GM21528 (cell line): ENCODE data around the gene TDRD5.
A peak's percentile ranks its signal among the peaks of the same experiment; 100 is the strongest.
"Not testable (repeated sequence)": the region's sequence is repeated elsewhere in the genome, so short reads cannot be mapped to it uniquely, and the experiment has no call there.

ENCODE experiments used
- ATAC-seq: cut with Tn5 transposase; IDR thresholded peaks from one replicate; pipeline ENCODE4 v1.9.1; 2021; ENCODE audit warnings: mild to moderate bottlenecking, moderate library complexity; ENCODE audit not compliant: unreplicated experiment, low FRiP score

The TDRD5 gene

DNA sequence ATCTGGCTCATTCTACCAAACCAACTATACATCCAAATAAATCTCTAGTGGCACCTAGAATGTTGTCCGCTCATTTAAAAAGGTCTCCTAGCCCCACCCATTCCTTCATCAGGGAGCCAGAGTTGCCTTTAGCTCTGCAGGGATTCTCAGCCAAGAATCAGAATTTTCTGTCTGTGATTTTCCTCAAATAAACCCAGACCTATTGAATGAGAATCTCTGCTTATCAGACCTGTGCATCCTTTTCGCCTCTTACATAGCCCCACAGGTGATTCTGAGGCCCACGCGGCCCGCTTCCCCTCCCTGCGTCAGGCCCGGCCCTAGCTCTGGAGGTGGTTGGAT lies 410 bp upstream of the TDRD5 start:
- ATAC-seq, result no peak

DNA sequence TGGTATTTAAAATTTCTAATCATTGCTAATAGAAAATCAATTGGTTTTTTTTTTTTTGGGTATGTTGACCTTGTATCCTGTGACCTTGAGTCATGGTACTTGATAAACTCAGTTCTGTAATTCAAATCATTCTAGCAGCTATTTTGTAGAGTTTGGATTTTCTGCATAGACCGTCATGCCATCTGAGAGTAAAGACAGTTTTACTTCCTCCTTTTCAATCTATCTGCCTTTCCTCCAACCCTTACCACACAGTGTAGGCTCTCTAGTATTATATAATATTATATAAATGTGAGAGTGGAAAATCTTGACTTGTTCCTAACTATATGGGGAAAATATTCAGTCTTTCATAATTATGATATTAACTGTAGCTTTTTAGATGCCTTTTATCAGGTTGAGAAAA lies 7.0 kb downstream of the TDRD5 start:
- ATAC-seq, result no peak

DNA sequence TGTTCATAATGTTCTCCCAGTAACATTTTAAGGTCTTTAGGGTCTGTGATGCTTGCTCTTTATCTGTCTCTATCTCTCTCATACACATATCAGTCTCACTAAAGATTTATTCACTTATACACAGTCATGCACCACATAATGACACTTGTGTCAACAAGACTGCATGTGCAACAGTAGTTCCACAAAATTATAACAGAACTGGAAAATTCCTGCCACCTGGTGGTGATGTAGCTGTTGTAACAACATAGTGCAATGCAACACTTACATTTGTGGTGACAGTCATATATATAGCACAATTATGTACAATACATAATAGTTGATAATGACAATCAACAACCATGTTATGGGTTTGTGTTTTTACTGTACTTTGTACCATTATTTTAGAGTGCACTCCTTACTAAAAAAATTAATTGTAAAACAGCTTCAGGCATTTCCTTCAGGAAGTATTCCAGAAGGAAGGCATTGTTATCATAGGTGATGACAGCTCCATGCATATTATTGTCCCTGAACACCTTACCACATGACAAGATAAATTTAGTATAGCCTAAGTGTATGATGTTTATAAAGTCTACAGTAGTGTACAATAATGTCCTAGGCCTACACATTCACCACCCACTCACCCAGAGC lies 8.1 kb downstream of the TDRD5 start:
- ATAC-seq, result no peak

DNA sequence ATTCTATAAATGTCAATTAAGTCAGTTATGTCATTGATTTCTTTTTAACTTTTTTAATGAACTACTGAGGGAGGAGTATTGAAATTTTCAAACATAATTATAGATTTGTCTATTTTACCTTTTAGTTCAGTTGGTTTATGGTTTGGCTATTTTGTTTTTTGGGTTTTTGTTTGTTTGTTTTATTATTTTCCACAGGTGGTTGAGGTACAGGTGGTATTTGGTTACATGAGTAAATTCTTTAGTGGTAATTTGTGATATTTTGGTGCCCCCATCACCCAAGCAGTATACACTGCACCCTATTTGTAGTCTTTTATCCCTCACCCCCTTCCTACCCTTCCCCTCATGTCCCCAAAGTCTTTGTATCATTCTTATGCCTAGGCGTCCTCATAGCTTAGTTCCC lies 9.5 kb downstream of the TDRD5 start:
- ATAC-seq, result no peak

DNA sequence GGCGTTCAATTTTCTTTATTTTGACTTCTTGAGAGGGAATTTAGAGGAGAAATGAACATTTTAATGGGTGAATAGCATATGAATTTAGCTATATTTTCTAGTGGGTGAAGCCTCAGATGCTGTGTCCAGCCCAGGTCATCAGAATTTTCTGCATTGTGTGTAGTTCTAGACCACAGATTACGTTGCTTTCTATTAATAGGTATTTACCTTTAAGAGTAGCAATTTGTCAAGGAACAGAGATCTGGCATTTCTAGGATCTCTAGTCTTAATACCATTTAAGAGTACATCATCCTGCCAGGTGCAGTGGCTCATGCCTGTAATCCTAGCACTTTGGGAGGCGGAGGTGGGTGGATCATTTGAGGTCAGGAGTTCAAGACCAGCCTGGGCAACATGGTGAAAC lies 20.7 kb downstream of the TDRD5 start:
- no peak for ATAC-seq

DNA sequence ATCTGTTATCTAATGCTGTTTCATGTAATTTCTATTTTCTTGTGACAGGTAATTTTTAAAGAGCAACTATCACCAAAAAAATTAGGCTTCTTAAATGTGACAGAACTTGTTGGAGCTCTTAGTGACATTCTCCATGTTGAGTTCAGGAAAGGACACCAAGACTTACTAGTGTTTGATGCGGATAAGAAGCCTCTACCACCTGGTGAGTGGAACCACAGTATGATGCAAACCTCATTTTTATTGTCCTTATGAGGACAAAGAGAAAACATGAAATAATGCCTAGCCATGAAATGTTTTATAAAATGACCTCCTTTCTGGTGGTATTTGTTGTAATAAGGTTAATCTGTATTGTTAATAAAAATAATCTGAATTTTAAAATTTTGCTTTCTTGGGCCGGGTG lies 39.1 kb downstream of the TDRD5 start:
- ATAC-seq, result no peak

DNA sequence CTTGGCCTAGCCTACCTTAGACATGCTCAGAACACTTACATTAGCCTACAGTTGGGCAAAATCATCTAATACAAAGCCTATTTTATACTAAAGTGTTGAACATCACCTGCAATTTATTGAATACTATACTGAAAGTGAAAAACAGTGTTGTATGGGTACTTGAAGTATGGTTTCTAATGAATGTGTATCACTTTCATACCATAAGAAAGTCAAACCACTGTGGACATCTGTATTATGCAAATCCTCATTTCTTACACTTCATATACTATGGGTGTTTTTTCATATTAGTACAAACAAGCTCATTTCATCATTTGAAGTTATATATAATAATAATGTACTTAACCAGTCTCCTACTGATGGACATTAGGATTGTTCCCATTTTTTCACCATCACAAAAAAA lies 41.2 kb downstream of the TDRD5 start:
- ATAC-seq, result no peak

DNA sequence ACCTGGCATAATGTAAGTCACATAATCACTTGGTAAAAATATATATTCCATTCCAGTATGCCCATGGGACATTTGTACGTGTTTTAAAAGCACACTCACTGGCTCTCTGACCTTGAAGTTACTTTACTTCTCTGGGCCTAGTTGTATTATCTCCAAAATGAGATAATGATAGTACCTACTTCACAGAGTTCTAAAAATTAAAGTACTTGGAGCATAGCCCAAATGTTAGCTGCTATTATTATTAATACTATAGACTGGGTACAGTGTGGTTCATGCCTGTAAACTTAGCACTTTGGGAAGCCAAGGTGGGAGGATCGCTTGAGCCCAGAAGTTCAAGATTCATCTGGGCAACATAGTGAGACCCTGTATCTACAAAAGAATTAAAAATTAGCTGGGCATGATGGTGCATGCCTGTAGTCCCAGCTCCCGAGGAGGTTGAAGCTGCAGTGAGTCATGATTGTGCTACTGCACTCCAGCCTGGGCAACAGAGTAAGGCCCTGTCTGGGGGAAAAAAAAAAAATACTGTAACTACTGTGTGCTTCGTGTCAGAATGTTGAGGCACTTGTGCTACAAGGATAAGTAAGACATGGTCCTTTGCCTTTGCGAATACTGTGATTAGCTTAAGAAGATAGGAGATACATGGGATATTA lies 45.7 kb downstream of the TDRD5 start:
- ATAC-seq, result no peak

DNA sequence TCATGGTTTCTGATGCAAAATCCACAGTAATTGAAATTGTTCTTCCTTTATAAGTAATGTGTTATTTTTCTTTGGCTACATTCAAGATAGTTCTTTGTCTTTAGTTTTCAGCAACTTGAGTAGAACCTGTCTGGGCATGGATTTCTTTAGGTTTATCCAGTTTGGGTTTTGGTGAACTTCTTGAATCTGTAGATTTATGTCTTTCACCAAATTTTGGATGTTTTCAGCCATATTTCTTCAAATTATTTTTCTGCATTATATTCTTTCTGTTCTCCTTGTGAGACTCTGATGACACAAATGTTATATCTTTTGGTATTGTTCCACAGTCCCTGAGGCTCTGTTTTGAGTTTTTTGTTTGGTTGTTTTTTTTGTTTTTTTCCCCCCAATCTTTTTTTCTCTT lies 69.4 kb downstream of the TDRD5 start:
- ATAC-seq, result no peak

DNA sequence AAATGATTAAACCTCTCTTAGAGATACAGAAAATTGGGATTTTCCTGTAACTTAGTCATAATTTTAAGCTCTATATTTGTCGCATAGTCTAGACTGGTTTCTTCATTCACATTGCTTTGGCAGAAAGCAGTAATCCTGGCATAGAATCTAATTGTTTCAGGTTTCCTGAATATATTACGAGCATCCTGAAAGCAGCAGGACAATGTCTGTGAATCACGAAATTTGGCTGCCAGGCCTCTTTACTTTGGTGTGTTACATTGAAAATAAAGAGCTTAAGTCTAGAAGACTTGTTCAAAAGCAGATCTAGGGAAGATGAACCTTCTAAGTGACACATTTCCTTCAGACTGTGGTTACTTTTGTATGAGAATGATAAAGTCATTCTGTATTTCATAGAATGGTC lies 72.2 kb downstream of the TDRD5 start:
- no peak for ATAC-seq

DNA sequence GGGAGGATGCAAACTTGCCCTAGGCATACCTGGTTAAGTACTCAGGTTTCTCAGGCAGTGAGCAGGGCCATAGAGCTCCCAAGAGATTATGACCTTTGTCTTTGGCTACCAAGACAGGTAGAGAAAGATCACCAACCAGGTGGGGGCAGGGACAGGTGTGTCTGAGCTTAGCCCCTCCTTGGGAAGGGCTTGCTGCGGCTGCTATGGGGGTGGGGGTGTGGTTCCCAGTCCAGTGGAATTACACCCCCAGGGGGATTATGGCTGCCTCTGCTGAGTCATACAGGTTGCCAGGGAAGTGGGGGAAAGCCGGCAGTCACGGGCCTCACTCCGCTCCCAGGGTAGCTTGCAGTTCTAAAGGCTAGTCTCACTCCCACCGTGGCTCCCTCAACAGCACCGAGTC lies 86.2 kb downstream of the TDRD5 start:
- ATAC-seq, result no peak

DNA sequence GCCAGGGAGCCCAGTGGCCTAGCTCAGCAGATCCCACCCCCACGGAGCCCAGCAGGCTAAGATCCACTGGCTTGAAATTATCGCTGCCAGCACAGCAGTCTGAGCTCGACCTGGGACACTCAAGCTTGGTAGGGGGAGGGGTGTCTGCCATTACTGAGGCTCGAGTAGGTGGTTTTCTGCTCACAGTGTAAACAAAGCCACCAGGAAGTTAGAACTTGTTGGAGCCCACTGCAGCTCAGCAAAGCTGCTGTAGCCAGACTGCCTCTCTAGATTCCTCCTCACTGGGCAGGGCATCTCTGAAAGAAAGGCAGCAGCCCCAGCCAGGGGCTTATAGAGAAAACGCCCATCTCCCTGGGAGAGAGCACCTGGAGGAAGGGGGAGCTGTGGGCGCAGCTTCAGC lies 102.9 kb downstream of the TDRD5 start:
- not testable (repeated sequence) for ATAC-seq

DNA sequence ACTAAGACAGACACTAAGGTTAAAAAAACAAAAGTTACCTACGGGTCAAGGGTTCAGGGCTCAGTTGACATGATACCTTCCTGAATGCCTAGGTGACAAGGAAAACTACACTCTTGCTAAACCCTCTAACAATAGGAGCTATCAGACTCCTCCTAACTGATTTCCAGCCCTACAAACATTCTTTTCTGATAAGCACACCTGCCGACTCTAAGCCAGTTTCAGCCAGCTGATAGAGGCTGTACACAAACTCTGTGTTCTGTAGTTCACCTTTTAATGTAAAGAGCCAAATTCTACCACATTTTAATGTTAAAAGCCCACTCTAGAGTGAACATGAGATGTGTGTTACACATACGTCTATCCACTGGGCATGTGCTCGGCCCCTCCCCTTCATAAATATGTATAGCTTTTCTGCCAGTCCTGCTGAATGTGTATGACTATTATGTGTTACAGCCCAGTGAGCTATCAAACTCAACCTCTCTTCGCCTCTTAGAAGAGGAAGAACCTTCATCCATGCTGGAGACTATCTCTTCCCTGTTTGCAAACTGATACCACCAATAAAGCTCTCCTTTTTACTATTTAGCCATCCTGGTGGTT lies 111.4 kb downstream of the TDRD5 start:
- no peak for ATAC-seq

DNA sequence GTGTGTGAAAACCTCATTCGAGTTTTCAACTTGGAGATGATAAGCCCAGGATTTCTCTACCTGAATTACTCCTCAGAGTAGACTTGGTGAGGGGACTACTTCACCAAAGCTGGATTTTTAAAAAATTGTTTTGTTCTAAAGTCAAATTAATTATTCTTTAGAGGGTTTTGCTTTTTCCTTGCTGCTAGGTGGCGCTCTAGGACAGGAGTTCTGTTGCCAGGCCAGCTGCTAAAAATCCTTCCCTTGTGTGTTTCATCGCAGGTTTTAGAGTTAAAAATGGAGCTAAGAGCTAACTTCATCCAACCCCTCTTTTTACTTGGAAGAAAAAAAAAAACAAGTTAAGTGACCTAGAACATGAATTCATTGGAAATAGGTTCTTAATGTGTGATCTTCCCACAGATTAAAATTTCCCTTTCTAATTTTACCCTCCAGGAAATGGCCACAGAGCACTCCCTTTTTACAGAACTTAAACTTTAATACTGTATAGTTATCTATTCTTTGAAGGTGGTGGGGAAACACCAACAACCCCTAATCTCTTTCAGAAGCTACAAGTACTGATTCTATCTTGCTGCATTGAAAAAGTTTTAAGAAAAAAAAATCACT lies 114.8 kb downstream of the TDRD5 start:
- no peak for ATAC-seq

DNA sequence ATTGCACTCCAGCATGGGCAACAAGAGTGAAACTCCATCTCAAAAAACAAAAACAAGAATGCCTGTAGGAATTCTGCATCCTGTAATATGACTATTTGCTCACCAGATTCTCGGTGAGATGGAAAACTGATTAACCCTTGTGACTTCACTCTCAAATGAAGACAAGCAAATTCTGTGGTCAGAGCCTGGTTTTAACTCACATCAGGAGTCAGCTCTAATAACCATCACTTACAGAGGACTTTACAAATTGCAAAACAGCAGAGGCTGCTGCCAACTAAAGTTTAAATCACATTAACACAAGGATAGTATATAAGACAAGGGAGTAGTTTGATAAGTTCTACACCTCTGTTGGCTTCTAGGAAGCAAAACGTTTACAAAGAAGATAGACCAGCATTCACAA lies 115.8 kb downstream of the TDRD5 start:
- no peak for ATAC-seq

DNA sequence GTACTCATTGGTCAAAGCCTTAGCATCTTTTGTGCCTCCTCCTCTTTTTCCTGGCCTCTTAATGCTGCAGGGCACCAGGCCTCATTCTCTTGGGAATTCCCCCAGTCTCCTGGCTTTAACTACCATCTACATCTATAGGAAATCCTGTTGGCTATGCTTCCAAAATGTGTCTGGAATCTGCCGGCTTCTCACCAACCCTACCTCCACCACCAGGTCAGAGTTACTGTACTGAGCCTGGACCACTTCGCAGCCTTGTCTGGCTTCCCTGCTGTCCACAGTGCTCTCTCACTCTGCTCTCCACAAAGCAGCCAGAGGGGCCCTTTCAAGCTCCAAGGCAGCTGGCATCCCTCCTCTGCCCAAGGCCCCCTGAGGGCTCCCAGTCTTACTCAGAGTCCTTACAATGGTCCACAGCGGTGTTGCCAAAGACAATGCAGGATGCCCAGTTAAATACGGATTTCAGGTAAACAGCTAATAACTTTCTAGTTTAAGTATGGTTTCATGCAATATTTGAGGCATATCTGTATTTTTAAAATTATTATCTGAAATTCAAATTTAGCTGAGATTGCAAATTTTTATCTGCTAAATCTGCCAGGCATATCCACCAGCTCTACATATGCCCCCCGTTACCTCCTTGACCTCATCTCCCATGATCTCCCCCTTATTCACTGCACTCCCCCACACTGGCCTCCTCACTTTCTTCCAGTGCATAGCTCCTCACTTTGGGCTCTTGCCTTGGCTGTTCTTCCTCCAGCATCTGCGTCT lies 117.0 kb downstream of the TDRD5 start:
- no peak for ATAC-seq

DNA sequence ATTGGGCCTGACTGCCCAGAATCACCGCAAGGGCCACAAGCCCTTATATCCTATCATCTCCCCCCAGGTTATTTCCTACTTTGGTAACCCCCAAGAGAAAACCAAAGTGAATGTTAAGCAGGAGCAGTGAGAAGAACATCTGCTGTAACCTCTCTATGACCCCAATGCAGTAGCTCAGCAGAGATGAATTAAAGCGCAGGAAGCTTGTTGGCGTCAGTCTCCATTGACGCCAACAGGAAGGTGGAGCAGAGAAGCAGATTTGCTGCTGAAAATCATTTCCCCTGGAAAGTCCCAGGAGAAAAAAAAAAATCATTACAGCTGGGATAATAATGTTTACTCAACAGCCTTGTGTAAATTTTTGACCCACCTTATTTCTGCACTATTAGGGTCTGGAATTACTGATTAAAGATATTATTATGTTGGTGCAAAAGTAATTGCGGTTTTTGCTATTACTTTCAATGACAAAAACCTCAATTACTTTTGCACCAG lies 118.3 kb downstream of the TDRD5 start:
- peak; percentile 74 for ATAC-seq

DNA sequence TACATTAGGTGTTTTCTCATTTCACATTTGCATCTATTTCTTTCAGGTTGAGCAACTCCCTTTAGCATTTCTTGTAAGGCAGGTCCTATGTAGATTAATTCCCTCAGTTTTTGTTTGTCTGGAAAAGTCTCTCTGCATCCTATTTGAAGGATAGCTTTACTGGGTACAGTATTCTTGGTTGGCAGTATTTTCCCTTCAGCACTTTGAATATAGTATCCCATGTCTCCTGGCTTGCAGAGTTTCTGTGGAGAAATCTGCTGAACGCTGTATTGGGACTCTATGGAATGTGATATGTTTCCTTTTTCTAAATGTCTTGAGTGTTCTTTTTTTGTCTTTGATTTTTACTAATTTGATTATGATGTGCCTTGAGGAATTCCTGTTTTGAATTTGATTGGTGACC lies 122.5 kb downstream of the TDRD5 start:
- ATAC-seq, result no peak

DNA sequence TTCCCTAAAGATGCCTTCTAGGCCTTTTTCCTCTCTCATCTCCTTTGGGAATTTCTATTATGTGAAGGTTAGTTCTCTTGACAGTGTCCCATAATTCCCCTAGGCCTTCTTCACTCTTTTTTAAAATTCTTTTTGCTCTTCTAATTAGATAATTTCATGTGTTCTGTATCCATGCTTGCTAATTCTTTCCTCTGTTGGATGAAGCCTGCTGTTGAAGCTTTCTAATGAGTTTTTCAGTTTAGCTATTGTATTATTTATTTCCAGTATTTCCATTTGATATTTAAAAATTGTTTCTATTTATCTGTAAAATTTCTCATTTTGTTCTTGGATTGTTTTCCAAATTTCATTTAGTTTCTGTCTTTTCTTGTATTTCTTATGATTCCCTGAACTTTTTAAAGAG lies 123.0 kb downstream of the TDRD5 start:
- no peak for ATAC-seq

DNA sequence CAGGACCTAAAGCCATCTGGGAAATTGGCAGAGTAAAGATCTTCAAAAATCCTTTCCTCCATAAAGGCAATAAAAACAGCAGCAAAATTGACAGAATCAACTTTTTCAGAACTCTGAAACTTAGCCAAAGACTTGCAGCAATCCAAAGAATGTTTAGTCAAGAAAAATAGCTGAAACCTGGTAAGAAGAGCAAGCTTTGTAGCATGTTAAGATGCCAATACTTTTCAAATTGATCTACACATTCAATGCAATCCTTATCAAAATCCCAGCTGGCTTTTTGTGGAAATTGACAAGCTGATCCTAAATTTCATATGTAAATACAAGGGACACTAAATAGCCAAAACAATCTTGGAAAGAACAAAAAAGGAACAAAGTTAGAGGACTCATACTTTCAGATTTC lies 127.6 kb downstream of the TDRD5 start:
- ATAC-seq, result no peak

DNA sequence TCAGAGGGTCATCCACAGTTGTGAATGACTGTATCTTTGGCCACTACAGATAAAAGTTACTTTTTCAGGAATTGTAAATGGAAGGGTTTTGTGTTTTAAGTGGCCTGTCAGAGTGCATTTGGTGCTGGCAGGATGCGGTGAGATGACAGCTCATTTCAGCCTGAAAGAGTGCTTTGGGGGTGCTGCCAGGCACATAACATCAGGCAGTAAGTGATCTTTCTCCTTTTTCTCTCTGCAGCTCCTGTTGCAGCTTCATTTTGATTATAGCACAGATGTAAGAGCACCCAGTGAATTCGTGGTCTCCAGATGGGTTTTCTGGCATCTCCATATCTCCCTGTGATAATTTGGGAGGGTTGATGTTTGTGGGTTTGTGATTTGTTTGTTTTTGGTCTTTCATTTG lies 136.6 kb downstream of the TDRD5 start:
- no peak for ATAC-seq
